ENCODE measurements around the gene NAA16.

GRCh38 chr13:41352935-41353840 is 42.1 kb downstream of the NAA16 start:
- TF ChIP-seq PATZ1 (CRISPR knock-in tag; IDR thresholded peaks at IDR 0.05; ENCODE audit: borderline replicate concordance) (no peak), ESRRG (CRISPR knock-in tag; IDR thresholded peaks at IDR 0.05) (no peak), ZNF565 (CRISPR knock-in tag; conservative IDR thresholded peaks at IDR 0.05; ENCODE audit: low read depth) (no peak), RARB (CRISPR knock-in tag; IDR thresholded peaks at IDR 0.05) (no peak), GLIS3 (CRISPR knock-in tag; IDR thresholded peaks at IDR 0.05) (no peak), ISL1 (CRISPR knock-in tag; IDR thresholded peaks at IDR 0.05) (no peak), ZC3H10 (CRISPR knock-in tag; IDR thresholded peaks at IDR 0.05) (no peak), ZFP3 (CRISPR knock-in tag; IDR thresholded peaks at IDR 0.05) (no peak), TOX (CRISPR knock-in tag; IDR thresholded peaks at IDR 0.05; ENCODE audit: borderline replicate concordance) (no peak), TCF4 (CRISPR knock-in tag; IDR thresholded peaks at IDR 0.05; ENCODE audit: borderline replicate concordance) (no peak), CSDC2 (CRISPR knock-in tag; IDR thresholded peaks at IDR 0.05) (no peak), BACH2 (CRISPR knock-in tag; IDR thresholded peaks at IDR 0.05; ENCODE audit: borderline replicate concordance) (no peak)
- TF ChIP-seq, protein P1, sequence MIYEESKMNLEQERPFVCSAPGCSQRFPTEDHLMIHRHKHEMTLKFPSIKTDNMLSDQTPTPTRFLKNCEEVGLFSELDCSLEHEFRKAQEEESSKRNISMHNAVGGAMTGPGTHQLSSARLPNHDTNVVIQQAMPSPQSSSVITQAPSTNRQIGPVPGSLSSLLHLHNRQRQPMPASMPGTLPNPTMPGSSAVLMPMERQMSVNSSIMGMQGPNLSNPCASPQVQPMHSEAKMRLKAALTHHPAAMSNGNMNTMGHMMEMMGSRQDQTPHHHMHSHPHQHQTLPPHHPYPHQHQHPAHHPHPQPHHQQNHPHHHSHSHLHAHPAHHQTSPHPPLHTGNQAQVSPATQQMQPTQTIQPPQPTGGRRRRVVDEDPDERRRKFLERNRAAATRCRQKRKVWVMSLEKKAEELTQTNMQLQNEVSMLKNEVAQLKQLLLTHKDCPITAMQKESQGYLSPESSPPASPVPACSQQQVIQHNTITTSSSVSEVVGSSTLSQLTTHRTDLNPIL (CRISPR knock-in tag; IDR thresholded peaks at IDR 0.05; ENCODE audit: low read depth): no peak
